Gastrocnemius medialis (tissue), 4 donors: ENCODE measurements around the gene TTC17.

ENCODE experiments used
- CTCF ChIP-seq, 5 experiments: fragments of 450-650 bp in 3 of 5; fragments of 200-600 bp in 2 of 5; sonication (generic) in 2 of 5; IDR thresholded peaks in 4 of 5; conservative IDR thresholded peaks in 1 of 5; 1 replicate in 4 of 5; 2 replicates in 1 of 5; pipeline ENCODE4 v1.5.1; 2016 to 2019; ENCODE audit warnings: antibody characterized with exemption in 5 of 5, mild to moderate bottlenecking in 3 of 5, moderate library complexity in 3 of 5
- POLR2A ChIP-seq, 2 donors: fragments of 450-650 bp; IDR thresholded peaks; one replicate each; pipeline ENCODE4 v1.6.1; 2017; ENCODE audit warnings: antibody characterized with exemption in 2 of 2, mild to moderate bottlenecking in 2 of 2, moderate library complexity in 2 of 2

- TF ChIP-seq CTCF (IDR thresholded peaks at IDR 0.05 in 4 of 5, conservative IDR thresholded peaks at IDR 0.05 in 1 of 5) (no peak), POLR2A (IDR thresholded peaks at IDR 0.05) (no peak)
Measured at GRCh38 chr11:43393765-43394355, 35.1 kb downstream of the TTC17 start.
